Small intestine (tissue), 7 donors: ENCODE data around the gene TMEM163. TPM values are rescaled to one million over a fixed set of nuclear protein-coding genes. Genes with fewer than 3 reads are reported as not detected.

Experiments used
- DNase-seq, 2 donors: peaks; one replicate each; pipeline versions ENCODE4 v3.0.0 to v3.0.0-alpha.2; 2013
- FAIRE-seq: peaks from 2 replicates; lab custom pipeline; 2012; peaks lifted over from hg19 to GRCh38; lab: Jason Lieb, UNC
- H3K27ac ChIP-seq, 3 donors: one replicate each; pipeline ENCODE4 v1.5.1; 2013; ENCODE audit warnings: low read length in 2 of 3, mild to moderate bottlenecking in 2 of 3, control low read depth in 1 of 3, inconsistent platforms in 1 of 3, low read depth in 1 of 3, moderate library complexity in 1 of 3
- H3K27me3 ChIP-seq, 3 donors: one replicate each; pipeline ENCODE4 v1.6.1; 2013; ENCODE audit warnings: low read length in 3 of 3, inconsistent platforms in 1 of 3; ENCODE audit not compliant: control insufficient read depth in 3 of 3, insufficient read depth in 3 of 3
- H3K36me3 ChIP-seq, 3 donors: one replicate each; pipeline ENCODE4 v1.6.1; 2013; ENCODE audit warnings: low read length in 3 of 3, inconsistent platforms in 1 of 3, low read depth in 1 of 3, mild to moderate bottlenecking in 1 of 3, moderate library complexity in 1 of 3; ENCODE audit not compliant: control insufficient read depth in 3 of 3, insufficient read depth in 2 of 3
- H3K4me1 ChIP-seq, 3 donors: one replicate each; pipeline ENCODE4 v1.6.1; 2013; ENCODE audit warnings: low read length in 2 of 3, inconsistent platforms in 1 of 3, low read depth in 1 of 3, mild to moderate bottlenecking in 1 of 3, moderate library complexity in 1 of 3; ENCODE audit not compliant: control insufficient read depth in 3 of 3, insufficient read depth in 2 of 3
- H3K4me3 ChIP-seq, 3 donors: one replicate each; pipeline ENCODE4 v1.5.1; 2013; ENCODE audit warnings: low read length in 3 of 3, control low read depth in 1 of 3, inconsistent platforms in 1 of 3, low read depth in 1 of 3, mild to moderate bottlenecking in 1 of 3, moderate library complexity in 1 of 3
- H3K9me3 ChIP-seq, 2 donors: one replicate each; pipeline ENCODE4 v1.6.1; 2013; ENCODE audit warnings: low read depth in 1 of 2, low read length in 1 of 2; ENCODE audit not compliant: control insufficient read depth in 2 of 2, insufficient read depth in 1 of 2
- WGBS, 3 donors: extraction: QIAGEN DNeasy Blood & Tissue Kit; methylation state at CpG; one replicate each; pipeline ENCODE4 v1.1.7; 2013; 5-methylcytosine and 5-hydroxymethylcytosine counted together
- polyA plus RNA-seq, 4 donors: library from polyadenylated mRNA; stranded (reverse) in 3 of 4; unstranded in 1 of 4; fragments of 200-250 nt in 3 of 4; fragments of 120-200 nt in 1 of 4; gene quantifications; one replicate each; pipeline versions ENCODE4 v1.2.1 to v1.2.3, GENCODE V29; 2013
- donor health status: healthy with polysubstance abuse.
- donor health status: control.
- donor health status: control.
- donor health status: Bipolar disorder and iron deficiency.
- donor health status: healthy.

Gene TMEM163
- polyA plus RNA-seq, 4 donors = 0.13 to 0.57 (median 0.38) TPM

DNA sequence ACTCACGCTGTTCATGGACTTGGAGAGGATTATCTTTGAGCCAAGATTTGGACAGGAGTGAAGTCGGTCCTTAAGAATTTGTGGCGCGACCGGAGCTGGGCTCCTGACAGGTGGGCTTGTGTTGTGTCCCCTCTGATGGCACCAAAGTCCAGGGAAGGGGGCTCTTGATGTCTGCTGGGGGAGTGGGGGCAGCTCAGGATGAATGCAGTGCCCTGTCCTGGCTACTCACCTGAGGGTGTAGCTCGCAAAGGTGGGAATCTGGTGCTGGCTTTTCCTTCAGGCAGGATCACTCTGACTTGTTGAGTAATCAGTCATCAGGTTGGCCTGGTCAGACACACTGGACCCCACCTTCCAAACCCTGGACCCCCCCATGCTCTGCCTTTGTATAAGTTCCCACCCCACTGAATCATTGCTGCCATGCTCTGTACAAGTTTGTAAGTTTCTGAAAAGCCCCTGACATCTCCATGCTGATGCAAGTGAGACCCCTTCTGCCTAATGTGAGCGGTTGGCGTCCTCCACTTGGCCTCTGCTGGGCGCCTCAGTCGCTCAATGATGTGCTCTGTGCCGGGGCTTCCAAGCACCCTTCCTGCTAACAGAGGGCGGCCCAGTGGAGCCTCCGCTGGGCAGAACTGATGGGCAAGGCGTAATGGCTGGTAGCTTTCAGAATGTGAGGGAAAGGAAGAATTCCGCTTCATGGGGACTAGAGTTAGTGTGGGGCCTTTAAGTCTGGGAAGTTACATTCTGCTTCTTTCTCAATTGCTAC lies 268.9 kb downstream of the TMEM163 start:
- Histone ChIP-seq H3K4me3 (no peak overlapping the region), H3K27me3 (no peaks in the 10 kb centered on the region), H3K9me3 (no peaks in the 10 kb centered on the region), H3K36me3 (peaks cover 3 to 65% (median 25%) of the 10 kb centered on the region in 3 donors), H3K4me1 (peaks cover 0 to 13% (median 0%) of the 10 kb centered on the region in 3 donors), H3K27ac (no peak overlapping the region)
- no peak for FAIRE-seq
- DNase-seq = no peak
- 96 to 97% (median 96%) methylated on average over 15 of the region's 15 CpGs for WGBS, 3 donors

DNA sequence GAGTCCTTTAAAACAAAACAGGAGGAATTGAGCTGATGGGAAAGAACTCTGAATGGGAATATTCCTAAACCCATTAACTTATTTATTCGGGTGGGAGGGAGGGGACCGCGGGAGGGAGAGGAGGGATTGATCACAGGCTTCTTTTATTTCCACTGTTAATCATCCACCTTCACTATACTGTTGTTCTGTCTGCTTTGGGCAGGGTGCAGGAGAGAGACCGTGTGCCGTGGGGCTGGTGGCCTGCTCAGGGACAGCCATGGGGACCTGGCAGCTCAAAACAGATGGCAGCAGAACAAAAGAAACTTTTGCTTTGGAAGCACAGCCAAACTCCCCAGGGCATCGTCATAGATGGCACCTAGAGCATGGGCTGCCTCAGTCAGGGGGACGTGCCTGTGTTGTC lies 269.6 kb downstream of the TMEM163 start:
- 77 to 87% (median 84%) methylated on average over 7 of the region's 7 CpGs for WGBS, 3 donors
- Histone ChIP-seq H3K4me3 (no peak overlapping the region), H3K4me1 (peaks cover 0 to 14% (median 0%) of the 10 kb centered on the region in 3 donors), H3K9me3 (no peaks in the 10 kb centered on the region), H3K27me3 (no peaks in the 10 kb centered on the region), H3K36me3 (peaks cover 3 to 69% (median 31%) of the 10 kb centered on the region in 3 donors), H3K27ac (no peak overlapping the region)
- DNase-seq (no peak), FAIRE-seq (no peak)

DNA sequence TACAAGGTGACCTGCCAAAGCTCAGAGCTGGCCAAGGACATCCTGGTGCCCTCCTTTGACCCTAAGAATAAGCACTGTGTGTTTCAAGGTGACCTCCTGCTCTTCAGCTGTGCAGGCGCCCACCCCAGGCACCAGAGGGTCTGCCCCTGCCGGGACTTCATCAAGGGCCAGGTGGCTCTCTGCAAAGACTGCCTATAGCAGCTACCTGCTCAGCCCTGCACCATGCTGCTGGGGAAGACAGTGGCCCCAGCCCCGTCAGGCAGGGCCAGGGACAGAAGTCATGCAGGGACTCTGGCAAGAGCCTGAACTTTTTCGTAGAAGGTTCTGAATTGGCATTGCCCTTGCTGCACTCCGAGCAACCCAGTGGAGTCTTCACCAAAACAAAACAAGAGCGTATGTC lies 270.1 kb downstream of the TMEM163 start:
- peaks cover 0 to 14% (median 0%) of the 10 kb centered on the region in 3 donors for H3K4me1 ChIP-seq
- DNase-seq (no peak), FAIRE-seq (no peak)
- H3K36me3 ChIP-seq = peaks cover 3 to 71% (median 31%) of the 10 kb centered on the region in 3 donors
- H3K9me3 ChIP-seq = no peaks in the 10 kb centered on the region
- H3K27ac ChIP-seq = no peak overlapping the region
- WGBS, 3 donors = 91 to 95% (median 92%) methylated on average over 6 of the region's 6 CpGs
- H3K4me3 ChIP-seq = no peak overlapping the region
- H3K27me3 ChIP-seq = no peaks in the 10 kb centered on the region

DNA sequence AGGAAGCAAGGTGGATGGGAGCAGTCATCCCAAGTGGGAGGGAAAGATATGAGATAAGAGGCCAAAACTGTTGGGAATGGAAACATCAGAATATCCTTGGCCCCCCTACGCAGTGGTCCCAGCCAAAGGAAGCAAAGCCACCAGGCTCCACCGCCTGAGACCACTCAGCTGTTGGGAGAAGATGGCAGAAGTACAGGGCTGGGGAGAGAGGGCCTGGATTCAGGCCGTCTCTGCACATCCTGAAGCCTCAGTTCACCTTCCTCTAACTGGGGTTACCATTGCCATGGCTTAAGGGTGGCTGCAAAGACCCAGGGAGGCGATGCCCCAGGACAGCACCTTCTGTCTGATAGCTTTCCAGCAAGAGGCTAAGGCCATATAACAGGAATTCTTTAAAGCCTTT lies 271.1 kb downstream of the TMEM163 start:
- H3K4me3 ChIP-seq = no peak overlapping the region
- WGBS, 3 donors = 88 to 93% (median 93%) methylated on average over 4 of the region's 4 CpGs
- FAIRE-seq (no peak), DNase-seq (no peak)
- no peaks in the 10 kb centered on the region for H3K27me3 ChIP-seq
- H3K9me3 ChIP-seq = no peaks in the 10 kb centered on the region
- H3K27ac ChIP-seq = no peak overlapping the region
- H3K4me1 ChIP-seq = peaks cover 0 to 14% (median 0%) of the 10 kb centered on the region in 3 donors
- H3K36me3 ChIP-seq = peaks cover 3 to 71% (median 31%) of the 10 kb centered on the region in 3 donors

DNA sequence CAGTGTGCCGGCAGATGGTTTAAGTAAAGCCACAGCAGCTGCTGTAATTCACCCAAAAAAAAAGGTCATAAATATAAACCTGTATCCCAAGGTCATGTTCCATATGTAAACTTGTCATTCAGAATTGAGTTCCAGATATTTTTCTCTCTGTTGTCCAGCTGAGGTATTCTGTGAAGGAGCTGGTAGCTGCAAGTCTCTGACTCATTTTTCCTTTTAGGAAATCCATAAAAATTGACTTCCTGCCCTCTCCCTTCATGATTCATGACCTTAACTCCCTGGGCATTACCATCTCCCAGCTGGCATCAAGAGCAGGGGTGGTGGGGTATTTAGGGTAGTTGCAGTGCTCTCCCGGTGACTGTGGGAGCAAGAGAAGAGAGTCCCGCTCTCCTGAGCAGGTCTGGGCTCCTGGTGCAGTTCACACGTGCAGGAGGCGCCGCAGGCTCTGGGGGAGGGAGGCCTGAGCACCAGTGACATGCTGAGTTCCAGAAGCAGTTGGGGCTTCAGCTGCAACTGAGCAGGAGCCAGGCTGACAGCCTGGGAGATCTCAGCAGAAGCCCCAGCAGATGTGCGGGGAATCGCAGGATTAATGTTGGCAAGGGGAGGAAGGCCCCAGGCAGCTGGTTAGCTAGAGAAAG lies 272.3 kb downstream of the TMEM163 start:
- FAIRE-seq (no peak), DNase-seq (no peak)
- H3K36me3 ChIP-seq = peaks cover 10 to 76% (median 41%) of the 10 kb centered on the region in 3 donors
- 83 to 94% (median 84%) methylated on average over 8 of the region's 8 CpGs for WGBS, 3 donors
- H3K9me3 ChIP-seq = no peaks in the 10 kb centered on the region
- no peaks in the 10 kb centered on the region for H3K27me3 ChIP-seq
- H3K4me1 ChIP-seq = peaks cover 0 to 14% (median 0%) of the 10 kb centered on the region in 3 donors
- H3K4me3 ChIP-seq = no peak overlapping the region
- H3K27ac ChIP-seq = no peak overlapping the region

DNA sequence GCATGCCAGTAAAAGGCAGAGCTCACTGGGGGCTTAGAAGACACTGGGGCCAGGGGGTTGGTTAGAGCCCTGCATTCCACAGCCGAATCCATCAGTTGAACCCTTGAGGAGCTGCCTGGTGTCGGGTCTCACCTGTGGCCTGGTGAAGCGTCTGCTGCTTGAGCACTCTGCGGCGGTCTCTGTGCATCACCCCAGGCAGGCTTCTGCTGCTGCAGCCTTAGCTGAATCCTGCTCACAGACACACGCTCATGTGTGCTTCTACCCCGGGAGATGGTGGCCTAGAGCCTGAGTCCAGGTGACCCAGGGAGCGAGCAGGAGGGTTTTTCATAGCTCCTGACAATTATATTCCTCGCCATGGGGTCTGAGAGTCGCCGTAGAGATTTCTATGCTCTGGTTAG lies 272.8 kb downstream of the TMEM163 start:
- Histone ChIP-seq H3K27me3 (no peaks in the 10 kb centered on the region), H3K4me3 (no peak overlapping the region), H3K4me1 (peaks cover 0 to 10% (median 0%) of the 10 kb centered on the region in 3 donors), H3K27ac (no peak overlapping the region), H3K36me3 (peaks cover 11 to 77% (median 41%) of the 10 kb centered on the region in 3 donors), H3K9me3 (no peaks in the 10 kb centered on the region)
- FAIRE-seq (no peak), DNase-seq (no peak)
- WGBS, 3 donors = 87 to 95% (median 92%) methylated on average over 11 of the region's 11 CpGs

DNA sequence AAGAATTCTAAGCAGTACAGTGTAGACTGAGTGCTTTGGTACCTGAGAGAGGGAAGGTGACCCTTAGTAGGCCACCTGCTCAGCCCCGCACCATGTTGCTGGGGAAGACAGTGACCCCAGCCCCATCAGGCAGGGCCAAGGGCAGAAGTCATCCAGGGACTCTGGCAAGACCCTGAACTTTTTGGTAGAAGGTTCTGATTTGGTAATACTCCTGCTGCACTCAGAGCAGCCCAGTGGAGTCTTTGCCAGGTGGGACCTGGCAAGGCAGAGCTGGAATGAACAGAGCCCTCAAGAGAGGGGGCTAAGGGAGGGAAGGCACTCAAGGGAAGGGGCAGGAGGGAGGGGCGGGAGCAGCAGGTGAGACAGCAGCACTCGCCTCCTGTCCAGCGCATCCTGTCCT lies 273.7 kb downstream of the TMEM163 start:
- Histone ChIP-seq H3K9me3 (no peaks in the 10 kb centered on the region), H3K4me3 (no peak overlapping the region), H3K36me3 (peaks cover 11 to 77% (median 43%) of the 10 kb centered on the region in 3 donors), H3K27me3 (no peaks in the 10 kb centered on the region), H3K27ac (no peak overlapping the region), H3K4me1 (peaks cover 0 to 10% (median 0%) of the 10 kb centered on the region in 3 donors)
- WGBS, 3 donors = 97 to 98% (median 97%) methylated on average over 4 of the region's 4 CpGs
- FAIRE-seq (no peak), DNase-seq (no peak)

DNA sequence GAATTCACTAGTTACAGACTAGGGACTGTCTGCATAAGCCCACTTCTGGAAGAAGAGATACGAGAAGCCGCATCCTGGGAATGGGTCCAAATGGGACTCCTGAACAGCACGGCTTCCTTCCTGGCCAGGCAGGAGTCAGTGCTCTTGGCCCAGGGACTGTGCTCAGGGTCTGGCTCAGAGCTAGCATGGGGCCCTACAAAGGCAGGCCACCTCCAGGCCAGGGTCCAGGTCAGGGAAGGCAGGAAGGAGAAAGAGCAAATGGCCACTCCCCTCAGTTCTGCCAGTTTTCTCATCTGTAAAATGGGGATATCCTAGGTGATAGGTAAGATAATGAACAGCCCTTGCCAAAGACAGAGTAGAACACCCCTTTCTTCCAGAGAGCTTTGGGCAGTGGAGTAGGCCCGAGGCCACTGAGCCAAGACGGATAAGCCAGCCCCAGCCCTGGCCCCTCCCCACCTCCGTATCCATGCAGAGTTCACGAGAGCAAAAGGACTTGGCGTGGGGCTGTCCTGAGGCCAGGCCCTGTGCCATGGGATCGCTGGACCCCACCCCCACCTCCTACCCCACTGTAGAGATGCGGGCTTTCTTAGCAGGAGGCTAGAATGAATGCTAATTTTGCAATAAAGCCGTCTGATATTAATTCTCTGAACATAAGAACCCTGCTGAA lies 274.9 kb downstream of the TMEM163 start:
- DNase-seq = no peak
- Histone ChIP-seq H3K4me1 (peaks cover 0 to 10% (median 0%) of the 10 kb centered on the region in 3 donors), H3K9me3 (no peaks in the 10 kb centered on the region), H3K27ac (no peak overlapping the region), H3K27me3 (no peaks in the 10 kb centered on the region), H3K4me3 (no peak overlapping the region), H3K36me3 (peaks cover 11 to 74% (median 43%) of the 10 kb centered on the region in 3 donors)
- FAIRE-seq = no peak
- 87 to 89% (median 88%) methylated on average over 11 of the region's 11 CpGs for WGBS, 3 donors
